HepG2 (cell line): ENCODE results near the gene TBRG1. TPM values are rescaled to one million over a fixed set of nuclear protein-coding genes. Genes with fewer than 3 reads are reported as not detected.
A peak's percentile ranks its signal among the peaks of the same experiment; 100 is the strongest.

Experiments
- ATAC-seq: fragments of 200-7000 bp; cut with Tn5 transposase; 3 replicates; pipeline ENCODE4 v1.9.1; 2020; ENCODE audit warnings: mild to moderate bottlenecking, moderate library complexity
- BruUV-seq: library from RNA; stranded (reverse); fragments of 400-500 nt; replicated peaks from 2 replicates; lab custom pipeline; 2021; lab: Mats Ljungman, UMichigan
- CTCF ChIA-PET: fragments of 300-600 bp; formaldehyde crosslinking; extraction: SDS; loops from one replicate; lab custom pipeline; 2021; ENCODE audit warnings: low total read pairs, inconsistent platforms, low intra/inter-chr PET ratio; lab: Yijun Ruan, JAX
- POLR2A ChIA-PET: fragments of 350-600 bp; sonication (Branson Sonifier 250); formaldehyde crosslinking; loops from one replicate; lab custom pipeline; 2020; ENCODE audit warnings: antibody characterized with exemption, inconsistent platforms; lab: Yijun Ruan, JAX
- DNase-seq: peaks from one replicate; pipeline ENCODE4 v3.0.0-alpha.2; 2015; ENCODE audit warnings: low spot score
- FAIRE-seq: peaks from 3 replicates; lab custom pipeline; 2011; peaks lifted over from hg19 to GRCh38; lab: Jason Lieb, UNC
- H2AFZ ChIP-seq: one replicate; pipeline ENCODE4 v1.6.1; 2011; ENCODE audit warnings: low read length, inconsistent platforms
- H3K27ac ChIP-seq: fragments of 300-600 bp; 3 replicates; pipeline ENCODE4 v1.8.0; 2011; ENCODE audit warnings: mixed run types, mild to moderate bottlenecking, mixed read lengths, low read length, inconsistent platforms; ENCODE audit not compliant: insufficient read depth; ENCODE audit errors: extremely low read length
- H3K27me3 ChIP-seq, 2 experiments: fragments of 200-600 bp in 1 of 2; 2 replicates in 1 of 2; 3 replicates in 1 of 2; pipeline versions ENCODE4 v1.6.0 to v1.8.0; 2011; ENCODE audit warnings: low read length in 2 of 2, mild to moderate bottlenecking in 2 of 2, moderate library complexity in 2 of 2, inconsistent platforms in 1 of 2; ENCODE audit not compliant: insufficient read depth in 2 of 2, control insufficient read depth in 1 of 2
- H3K36me3 ChIP-seq, 2 experiments: fragments of 200-600 bp in 1 of 2; replicated peaks in 1 of 2; 2 replicates in 1 of 2; 3 replicates in 1 of 2; pipeline versions ENCODE4 v1.5.1 to v1.8.0; 2011; ENCODE audit warnings: low read length in 2 of 2, inconsistent platforms in 1 of 2; ENCODE audit not compliant: insufficient read depth in 2 of 2, control insufficient read depth in 1 of 2
- H3K4me1 ChIP-seq: 2 replicates; pipeline ENCODE4 v1.5.1; 2012; ENCODE audit warnings: low read length, inconsistent platforms; ENCODE audit not compliant: insufficient read depth
- H3K4me2 ChIP-seq: 2 replicates; pipeline ENCODE4 v1.6.0; 2011; ENCODE audit warnings: low read depth, low read length, inconsistent platforms
- H3K4me3 ChIP-seq, 3 experiments: fragments of 200-600 bp in 1 of 3; sonication (generic), shearing (Covaris generic) in 1 of 3; replicated peaks in 1 of 3; 2 replicates each; pipeline ENCODE4 v1.5.1; 2011 to 2016; ENCODE audit warnings: low read length in 3 of 3, inconsistent platforms in 2 of 3, low read depth in 2 of 3, mild to moderate bottlenecking in 2 of 3, control low read depth in 1 of 3, mixed read lengths in 1 of 3; ENCODE audit not compliant: insufficient read depth in 1 of 3
- H3K79me2 ChIP-seq: one replicate; pipeline ENCODE4 v1.6.1; 2011; ENCODE audit warnings: low read length, inconsistent platforms; ENCODE audit not compliant: insufficient read depth
- H3K9ac ChIP-seq: 2 replicates; pipeline ENCODE4 v1.6.0; 2011; ENCODE audit warnings: mild to moderate bottlenecking, low read depth, low read length, inconsistent platforms; ENCODE audit not compliant: insufficient read depth
- H3K9me3 ChIP-seq: 2 replicates; pipeline ENCODE4 v1.5.1; 2012; ENCODE audit warnings: mild to moderate bottlenecking, low read length
- H4K20me1 ChIP-seq: 2 replicates; pipeline ENCODE4 v1.6.0; 2011; ENCODE audit warnings: inconsistent platforms, mild to moderate bottlenecking, low read length, moderate library complexity; ENCODE audit not compliant: insufficient read depth
- FOSL1 ChIP-seq: sonication (generic); formaldehyde crosslinking; IDR thresholded peaks from 2 replicates; pipeline ENCODE4 v1.9.0; 2021; ENCODE audit warnings: missing genetic modification reagents, borderline replicate concordance
- HOXA3 ChIP-seq: sonication (generic); formaldehyde crosslinking; IDR thresholded peaks from 2 replicates; pipeline ENCODE4 v1.5.0; 2020; ENCODE audit warnings: missing genetic modification reagents
- KAT8 ChIP-seq: IDR thresholded peaks from 2 replicates; pipeline ENCODE4 v1.6.1; 2016; ENCODE audit warnings: missing genetic modification reagents, missing compliant biosample characterization
- MIER3 ChIP-seq: IDR thresholded peaks from 2 replicates; pipeline ENCODE4 v1.6.1; 2016; ENCODE audit warnings: missing compliant biosample characterization, borderline replicate concordance
- NR2F2 ChIP-seq: IDR thresholded peaks from 2 replicates; pipeline ENCODE4 v1.6.1; 2012; ENCODE audit warnings: low read depth, inconsistent platforms, borderline replicate concordance
- WGBS: methylation state at CpG from one replicate; pipeline ENCODE4 v1.1.6; 2017; ENCODE audit warnings: low lambda C conversion rate; 5-methylcytosine and 5-hydroxymethylcytosine counted together
- in situ Hi-C: cut with HindIII; loops from 2 replicates; pipeline ENCODE4 v1.10.0; 2017; ENCODE audit warnings: low pct_unique_long_range_greater_than_20kb; ENCODE audit not compliant: extremely low pct_ligation_motif_present
- intact Hi-C: fragments of 100-400 bp; cut with micrococcal nuclease; formaldehyde crosslinking; loops from one replicate; pipeline ENCODE4 v1.10.0; 2022; ENCODE audit not compliant: unreplicated experiment
- polyA plus RNA-seq, 8 experiments: library from polyadenylated mRNA; depleted of rRNA in 3 of 8; stranded (reverse) in 7 of 8; unstranded in 1 of 8; fragments of >200 nt; fragmentation: Illumina TruSeq in 4 of 8; extraction: Trizol in 4 of 8; gene quantifications; 2 replicates each; pipeline versions ENCODE4 v1.2.1 to v1.2.3, GENCODE V29; 2011 to 2016; ENCODE audit warnings: low read depth in 4 of 8, missing spikeins in 1 of 8, mixed read lengths in 1 of 8; ENCODE audit not compliant: insufficient read depth in 1 of 8
- total RNA-seq, 5 experiments: library from RNA; depleted of rRNA; stranded (reverse); fragments of >200 nt; fragmentation: Illumina TruSeq; extraction: Trizol; gene quantifications; 2 replicates each; pipeline ENCODE4 v1.2.3, GENCODE V29; 2016; ENCODE audit warnings: low read depth in 1 of 5
- TF ChIP-seq, protein P1 (sequence below), 2 experiments: IDR thresholded peaks; 2 replicates each; pipeline ENCODE4 v1.6.1; 2011 to 2012; ENCODE audit warnings: low read length in 2 of 2, borderline replicate concordance in 1 of 2, low read depth in 1 of 2, mild to moderate bottlenecking in 1 of 2, moderate library complexity in 1 of 2
- TF ChIP-seq, protein P2 (sequence below): sonication (generic); formaldehyde crosslinking; IDR thresholded peaks from 2 replicates; pipeline ENCODE4 v1.5.0; 2020; ENCODE audit warnings: mild to moderate bottlenecking, missing genetic modification reagents, borderline replicate concordance

Gene TBRG1
- total and polyA plus RNA-seq, 2 of the 13 experiments (the other 11 are each of a cell fraction or from before 2014, with no cell fraction given) = 21.7 to 25.6 TPM

DNA sequence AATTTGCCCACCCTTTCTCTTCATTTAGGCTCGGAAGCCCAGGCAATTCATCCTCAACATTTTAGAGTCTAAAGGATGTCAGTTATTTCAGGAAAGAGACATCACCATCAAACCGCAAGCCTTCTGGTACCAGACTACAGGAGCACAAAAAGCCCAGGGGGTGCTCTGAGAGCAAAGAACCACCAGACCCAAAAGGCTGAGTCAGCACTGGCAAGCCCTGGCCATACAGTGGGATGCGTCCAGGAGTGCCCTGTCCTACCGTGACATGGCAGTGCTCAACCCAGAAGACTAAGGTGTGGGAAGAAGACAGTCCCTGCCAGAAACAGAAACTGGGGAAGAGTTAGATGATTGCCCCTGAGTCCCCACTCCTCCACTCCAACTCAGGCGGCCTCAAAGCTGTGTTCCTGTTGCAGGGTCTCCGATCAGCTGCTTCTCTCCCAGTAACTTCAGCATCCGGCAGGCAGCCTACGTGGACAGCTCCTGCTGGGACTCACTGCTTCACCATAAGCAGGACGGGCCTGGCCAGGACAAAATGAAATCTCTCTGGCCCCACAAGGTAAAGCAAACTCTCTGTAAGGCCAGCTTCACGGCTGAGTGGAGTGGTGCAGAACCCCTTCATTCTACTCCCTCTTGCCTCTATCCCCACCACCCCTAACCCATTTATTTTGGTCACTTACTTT lies 10.0 kb upstream of the TBRG1 start (continued):
- TF ChIP-seq, protein P1, sequence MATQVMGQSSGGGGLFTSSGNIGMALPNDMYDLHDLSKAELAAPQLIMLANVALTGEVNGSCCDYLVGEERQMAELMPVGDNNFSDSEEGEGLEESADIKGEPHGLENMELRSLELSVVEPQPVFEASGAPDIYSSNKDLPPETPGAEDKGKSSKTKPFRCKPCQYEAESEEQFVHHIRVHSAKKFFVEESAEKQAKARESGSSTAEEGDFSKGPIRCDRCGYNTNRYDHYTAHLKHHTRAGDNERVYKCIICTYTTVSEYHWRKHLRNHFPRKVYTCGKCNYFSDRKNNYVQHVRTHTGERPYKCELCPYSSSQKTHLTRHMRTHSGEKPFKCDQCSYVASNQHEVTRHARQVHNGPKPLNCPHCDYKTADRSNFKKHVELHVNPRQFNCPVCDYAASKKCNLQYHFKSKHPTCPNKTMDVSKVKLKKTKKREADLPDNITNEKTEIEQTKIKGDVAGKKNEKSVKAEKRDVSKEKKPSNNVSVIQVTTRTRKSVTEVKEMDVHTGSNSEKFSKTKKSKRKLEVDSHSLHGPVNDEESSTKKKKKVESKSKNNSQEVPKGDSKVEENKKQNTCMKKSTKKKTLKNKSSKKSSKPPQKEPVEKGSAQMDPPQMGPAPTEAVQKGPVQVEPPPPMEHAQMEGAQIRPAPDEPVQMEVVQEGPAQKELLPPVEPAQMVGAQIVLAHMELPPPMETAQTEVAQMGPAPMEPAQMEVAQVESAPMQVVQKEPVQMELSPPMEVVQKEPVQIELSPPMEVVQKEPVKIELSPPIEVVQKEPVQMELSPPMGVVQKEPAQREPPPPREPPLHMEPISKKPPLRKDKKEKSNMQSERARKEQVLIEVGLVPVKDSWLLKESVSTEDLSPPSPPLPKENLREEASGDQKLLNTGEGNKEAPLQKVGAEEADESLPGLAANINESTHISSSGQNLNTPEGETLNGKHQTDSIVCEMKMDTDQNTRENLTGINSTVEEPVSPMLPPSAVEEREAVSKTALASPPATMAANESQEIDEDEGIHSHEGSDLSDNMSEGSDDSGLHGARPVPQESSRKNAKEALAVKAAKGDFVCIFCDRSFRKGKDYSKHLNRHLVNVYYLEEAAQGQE (IDR thresholded peaks at IDR 0.05; ENCODE audit: borderline replicate concordance in 1 of 2, low read depth in 1 of 2, low read length in 2 of 2) = peak in 1 of 2 experiments; percentile 54; a peak in 2 of 4 replicates

DNA sequence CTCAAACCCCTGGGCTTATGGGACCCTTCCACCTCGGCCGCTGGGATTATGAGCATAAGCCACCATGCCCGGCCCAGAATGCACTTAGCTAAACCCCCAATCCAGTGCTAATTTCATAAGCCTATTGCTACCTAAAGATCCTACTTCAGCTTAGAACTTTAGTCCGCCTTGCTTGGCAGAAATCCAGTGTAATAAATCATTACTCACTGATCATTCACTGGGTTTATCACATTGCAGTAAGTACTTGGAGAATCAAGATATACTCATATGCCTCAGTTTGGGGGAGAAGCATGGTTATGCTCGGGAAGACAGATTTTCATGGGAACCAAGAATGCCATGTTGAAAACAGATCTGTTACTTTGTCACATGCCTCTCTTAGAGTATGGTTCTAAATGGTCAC lies 3.8 kb upstream of the TBRG1 start:
- peaks cover 9% of the 10 kb centered on the region for H3K79me2 ChIP-seq
- FAIRE-seq (no peak), ATAC-seq (no peak), DNase-seq (no peak)
- ChIA-PET CTCF (no interaction called here), POLR2A (no interaction called here)
- H4K20me1 ChIP-seq = peaks cover 3% of the 10 kb centered on the region; the same call in 1 of the 2 replicates
- BruUV-seq = no TSS peak
- in situ Hi-C loops = no loop called here
- H3K9ac ChIP-seq = no peak overlapping the region
- H3K4me3 ChIP-seq = no peak overlapping the region
- intact Hi-C loops = no loop called here
- no peak overlapping the region for H2AFZ ChIP-seq
- peaks cover 2 to 29% of the 10 kb centered on the region in 2 experiments; a peak in 2 of 5 replicates for H3K27me3 ChIP-seq
- H3K4me2 ChIP-seq = no peak overlapping the region
- H3K27ac ChIP-seq = no peak overlapping the region
- WGBS = 28% methylated on average over 4 of the region's 5 CpGs
- peaks cover 26% of the 10 kb centered on the region for H3K4me1 ChIP-seq
- H3K36me3 ChIP-seq = no peaks in the 10 kb centered on the region
- no peaks in the 10 kb centered on the region for H3K9me3 ChIP-seq
- TF ChIP-seq NR2F2 (no peak), MIER3 (CRISPR knock-in tag) (no peak), HOXA3 (CRISPR knock-in tag) (no peak), KAT8 (CRISPR knock-in tag) (no peak), FOSL1 (CRISPR knock-in tag) (no peak)
- TF ChIP-seq, protein P2, sequence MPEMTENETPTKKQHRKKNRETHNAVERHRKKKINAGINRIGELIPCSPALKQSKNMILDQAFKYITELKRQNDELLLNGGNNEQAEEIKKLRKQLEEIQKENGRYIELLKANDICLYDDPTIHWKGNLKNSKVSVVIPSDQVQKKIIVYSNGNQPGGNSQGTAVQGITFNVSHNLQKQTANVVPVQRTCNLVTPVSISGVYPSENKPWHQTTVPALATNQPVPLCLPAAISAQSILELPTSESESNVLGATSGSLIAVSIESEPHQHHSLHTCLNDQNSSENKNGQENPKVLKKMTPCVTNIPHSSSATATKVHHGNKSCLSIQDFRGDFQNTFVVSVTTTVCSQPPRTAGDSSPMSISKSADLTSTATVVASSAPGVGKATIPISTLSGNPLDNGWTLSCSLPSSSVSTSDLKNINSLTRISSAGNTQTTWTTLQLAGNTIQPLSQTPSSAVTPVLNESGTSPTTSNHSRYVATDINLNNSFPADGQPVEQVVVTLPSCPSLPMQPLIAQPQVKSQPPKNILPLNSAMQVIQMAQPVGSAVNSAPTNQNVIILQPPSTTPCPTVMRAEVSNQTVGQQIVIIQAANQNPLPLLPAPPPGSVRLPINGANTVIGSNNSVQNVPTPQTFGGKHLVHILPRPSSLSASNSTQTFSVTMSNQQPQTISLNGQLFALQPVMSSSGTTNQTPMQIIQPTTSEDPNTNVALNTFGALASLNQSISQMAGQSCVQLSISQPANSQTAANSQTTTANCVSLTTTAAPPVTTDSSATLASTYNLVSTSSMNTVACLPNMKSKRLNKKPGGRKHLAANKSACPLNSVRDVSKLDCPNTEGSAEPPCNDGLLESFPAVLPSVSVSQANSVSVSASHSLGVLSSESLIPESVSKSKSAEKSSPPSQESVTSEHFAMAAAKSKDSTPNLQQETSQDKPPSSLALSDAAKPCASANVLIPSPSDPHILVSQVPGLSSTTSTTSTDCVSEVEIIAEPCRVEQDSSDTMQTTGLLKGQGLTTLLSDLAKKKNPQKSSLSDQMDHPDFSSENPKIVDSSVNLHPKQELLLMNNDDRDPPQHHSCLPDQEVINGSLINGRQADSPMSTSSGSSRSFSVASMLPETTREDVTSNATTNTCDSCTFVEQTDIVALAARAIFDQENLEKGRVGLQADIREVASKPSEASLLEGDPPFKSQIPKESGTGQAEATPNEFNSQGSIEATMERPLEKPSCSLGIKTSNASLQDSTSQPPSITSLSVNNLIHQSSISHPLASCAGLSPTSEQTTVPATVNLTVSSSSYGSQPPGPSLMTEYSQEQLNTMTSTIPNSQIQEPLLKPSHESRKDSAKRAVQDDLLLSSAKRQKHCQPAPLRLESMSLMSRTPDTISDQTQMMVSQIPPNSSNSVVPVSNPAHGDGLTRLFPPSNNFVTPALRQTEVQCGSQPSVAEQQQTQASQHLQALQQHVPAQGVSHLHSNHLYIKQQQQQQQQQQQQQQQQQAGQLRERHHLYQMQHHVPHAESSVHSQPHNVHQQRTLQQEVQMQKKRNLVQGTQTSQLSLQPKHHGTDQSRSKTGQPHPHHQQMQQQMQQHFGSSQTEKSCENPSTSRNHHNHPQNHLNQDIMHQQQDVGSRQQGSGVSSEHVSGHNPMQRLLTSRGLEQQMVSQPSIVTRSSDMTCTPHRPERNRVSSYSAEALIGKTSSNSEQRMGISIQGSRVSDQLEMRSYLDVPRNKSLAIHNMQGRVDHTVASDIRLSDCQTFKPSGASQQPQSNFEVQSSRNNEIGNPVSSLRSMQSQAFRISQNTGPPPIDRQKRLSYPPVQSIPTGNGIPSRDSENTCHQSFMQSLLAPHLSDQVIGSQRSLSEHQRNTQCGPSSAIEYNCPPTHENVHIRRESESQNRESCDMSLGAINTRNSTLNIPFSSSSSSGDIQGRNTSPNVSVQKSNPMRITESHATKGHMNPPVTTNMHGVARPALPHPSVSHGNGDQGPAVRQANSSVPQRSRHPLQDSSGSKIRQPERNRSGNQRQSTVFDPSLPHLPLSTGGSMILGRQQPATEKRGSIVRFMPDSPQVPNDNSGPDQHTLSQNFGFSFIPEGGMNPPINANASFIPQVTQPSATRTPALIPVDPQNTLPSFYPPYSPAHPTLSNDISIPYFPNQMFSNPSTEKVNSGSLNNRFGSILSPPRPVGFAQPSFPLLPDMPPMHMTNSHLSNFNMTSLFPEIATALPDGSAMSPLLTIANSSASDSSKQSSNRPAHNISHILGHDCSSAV = no peak
